Activated CD4-positive, CD25-positive, alpha-beta regulatory T cell treated with anti-CD3 and anti-CD28 coated beads, Interleukin-2, amount 50 U/mL, for 72 hours (primary cell): ENCODE data around the gene GRIA2.

Experiments used
- DNase-seq: peaks from one replicate; pipeline ENCODE4 v3.0.0; 2021

The GRIA2 gene

DNA sequence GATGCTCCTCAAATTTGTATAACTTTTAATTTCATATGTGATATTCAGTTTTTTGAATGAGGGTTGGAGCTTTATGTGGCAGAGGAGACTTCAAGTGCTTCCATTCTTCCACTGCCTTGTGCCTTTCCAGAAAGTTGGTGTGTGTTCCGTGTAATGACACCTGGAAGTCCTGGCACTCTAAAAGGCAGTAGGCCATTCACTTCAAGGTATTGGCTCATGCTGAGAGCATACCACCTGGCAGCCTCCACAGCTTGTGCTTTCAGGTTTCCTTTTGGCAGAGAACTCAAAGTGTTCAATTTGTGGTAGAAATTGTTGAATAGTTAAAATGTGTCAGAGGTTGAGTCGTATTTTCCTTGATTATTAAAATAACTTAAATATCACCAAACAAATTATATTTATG is 49.6 kb downstream of the GRIA2 start:
- DNase-seq = no peak

DNA sequence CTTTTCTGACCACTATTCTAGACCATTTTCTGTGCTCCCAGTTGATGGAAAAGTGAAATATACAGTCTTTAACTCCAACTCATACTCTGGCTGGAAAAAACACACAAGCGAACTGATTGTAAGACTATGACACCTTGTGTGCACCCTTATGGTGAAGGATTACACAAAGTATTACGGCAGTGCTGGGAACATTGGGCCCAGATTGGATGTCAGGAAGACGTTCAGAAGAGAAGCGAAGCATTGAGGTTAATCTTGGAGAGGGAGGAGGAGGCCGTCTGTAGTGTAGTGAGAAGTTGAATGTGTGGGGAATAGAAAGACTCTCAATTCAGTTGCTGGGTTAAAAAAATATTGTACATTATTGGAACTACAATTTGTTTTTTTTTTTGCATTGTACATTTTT is 50.0 kb downstream of the GRIA2 start:
- DNase-seq = no peak

DNA sequence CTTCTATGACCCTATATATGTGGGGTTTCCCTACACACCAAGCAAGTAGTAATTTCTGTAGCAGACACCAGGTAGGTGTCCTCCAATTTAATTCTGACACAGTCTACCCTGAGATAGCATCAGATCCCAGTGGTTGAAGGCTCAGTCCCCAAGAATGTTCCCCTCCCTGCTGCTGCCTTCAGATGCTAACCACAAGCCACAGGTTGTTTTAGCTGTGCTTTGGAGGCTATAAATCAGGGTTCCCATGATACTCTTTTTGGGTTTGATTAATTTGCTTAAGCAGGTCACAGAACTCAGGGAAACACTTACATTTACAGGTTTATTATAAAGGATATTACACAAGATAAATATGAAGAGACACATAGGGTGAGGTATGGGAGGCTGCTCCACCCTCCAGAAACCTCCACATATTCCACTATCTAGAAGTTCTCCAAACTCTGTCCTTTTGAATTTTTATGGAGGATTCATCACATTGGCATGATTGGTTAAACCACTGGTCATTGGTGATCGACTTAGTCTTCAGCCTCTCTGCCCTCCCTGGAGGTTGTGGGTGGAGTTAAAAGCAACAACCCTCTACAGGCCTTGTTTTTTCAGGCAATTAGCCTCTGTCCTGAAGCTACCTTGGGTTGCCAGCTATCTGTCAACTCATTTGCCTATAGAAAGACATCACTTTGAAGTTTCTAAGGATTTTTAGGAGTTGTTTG is 50.8 kb downstream of the GRIA2 start:
- DNase-seq = no peak

DNA sequence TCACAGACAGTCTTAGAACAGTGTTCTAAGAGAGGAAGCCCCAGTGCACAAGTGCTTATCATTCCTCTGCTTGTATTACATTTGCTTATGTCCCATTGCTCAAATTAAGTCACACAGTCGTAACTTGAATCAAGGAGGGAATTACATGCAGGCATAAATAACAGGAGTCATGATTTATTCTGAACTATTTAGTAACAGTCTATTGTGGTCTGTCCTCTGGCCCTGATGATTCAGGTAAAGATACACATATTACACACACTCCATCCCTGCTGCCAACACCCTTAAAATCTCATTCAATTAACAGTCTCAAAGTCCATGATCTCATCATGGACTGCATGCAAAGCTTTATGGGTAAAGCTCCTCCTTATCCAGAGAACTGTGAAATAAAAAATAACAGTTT is 60.1 kb downstream of the GRIA2 start:
- DNase-seq = no peak

DNA sequence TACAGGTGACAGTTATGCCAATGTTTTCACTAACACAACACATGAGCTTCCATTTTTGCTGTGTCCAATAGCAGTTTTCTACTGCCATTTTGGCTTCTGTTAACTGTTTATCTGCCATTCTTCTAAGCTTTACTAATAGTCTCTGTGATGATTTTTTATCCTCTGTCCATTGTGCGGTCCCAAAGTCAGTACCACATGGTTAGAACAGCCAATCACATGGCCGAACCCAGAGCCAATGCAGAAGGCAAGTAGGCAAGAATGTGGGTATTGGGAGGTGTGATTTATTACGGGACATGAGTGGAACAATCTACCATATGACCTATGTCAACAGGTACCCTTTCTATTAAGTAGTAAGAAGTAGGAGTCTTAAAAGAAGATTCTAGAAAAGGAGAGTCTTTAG is 61.5 kb downstream of the GRIA2 start:
- DNase-seq = no peak

DNA sequence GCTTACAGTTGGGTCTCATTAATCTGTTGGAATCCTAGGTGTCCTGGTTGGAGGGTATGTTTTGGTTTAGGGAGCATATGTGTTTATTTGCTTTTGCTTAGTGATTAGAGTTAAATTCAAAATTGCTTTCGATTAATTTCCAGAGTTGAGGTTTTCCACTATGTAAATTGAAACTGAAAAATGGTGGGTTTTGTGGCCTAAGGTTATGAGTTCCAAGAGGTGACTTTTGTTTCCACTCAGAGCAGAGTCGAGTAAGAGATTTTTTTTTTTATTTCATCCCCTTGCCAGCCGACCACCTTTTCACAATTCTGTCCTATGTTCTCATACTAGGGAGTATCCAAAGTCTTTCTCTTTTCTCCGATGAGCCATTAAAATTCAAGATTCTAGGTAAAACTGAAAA is 66.9 kb downstream of the GRIA2 start:
- no peak for DNase-seq

DNA sequence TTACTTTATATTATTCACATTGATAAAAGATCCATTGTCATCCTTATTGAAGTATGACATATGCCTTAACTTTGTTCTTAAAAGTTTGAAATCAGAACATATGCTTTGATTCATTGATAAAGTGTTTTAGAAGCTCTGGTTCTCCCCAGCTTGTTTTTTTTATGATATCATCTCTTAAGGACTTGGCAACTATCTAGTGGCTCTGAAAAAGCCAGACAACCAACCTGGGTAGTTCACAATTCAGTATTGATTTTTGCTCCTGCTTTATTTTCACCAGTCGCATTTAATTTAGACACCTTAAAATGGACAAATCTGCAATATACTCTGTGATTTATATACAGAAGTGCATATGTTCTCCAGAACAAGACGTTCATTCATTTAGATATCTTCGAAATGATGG is 70.1 kb downstream of the GRIA2 start:
- DNase-seq = no peak

DNA sequence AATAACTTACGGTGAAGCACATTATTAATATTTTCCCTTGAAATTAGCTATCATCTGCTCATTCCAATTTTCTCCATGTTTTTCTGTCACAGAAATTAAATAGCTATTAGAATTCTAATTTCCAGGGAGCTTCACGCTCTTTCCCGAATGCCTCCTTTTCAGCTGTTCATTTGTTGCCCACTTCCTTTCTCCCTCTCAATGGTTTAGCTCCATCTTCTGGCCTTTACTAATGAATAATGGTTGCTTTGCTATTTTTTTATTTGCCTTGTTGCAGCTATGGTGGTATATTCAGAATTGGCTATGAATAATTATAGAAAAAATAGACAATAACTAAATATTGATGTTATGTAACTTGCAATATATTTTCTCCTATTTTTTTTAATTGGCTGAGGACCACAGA is 70.5 kb downstream of the GRIA2 start:
- DNase-seq = no peak

DNA sequence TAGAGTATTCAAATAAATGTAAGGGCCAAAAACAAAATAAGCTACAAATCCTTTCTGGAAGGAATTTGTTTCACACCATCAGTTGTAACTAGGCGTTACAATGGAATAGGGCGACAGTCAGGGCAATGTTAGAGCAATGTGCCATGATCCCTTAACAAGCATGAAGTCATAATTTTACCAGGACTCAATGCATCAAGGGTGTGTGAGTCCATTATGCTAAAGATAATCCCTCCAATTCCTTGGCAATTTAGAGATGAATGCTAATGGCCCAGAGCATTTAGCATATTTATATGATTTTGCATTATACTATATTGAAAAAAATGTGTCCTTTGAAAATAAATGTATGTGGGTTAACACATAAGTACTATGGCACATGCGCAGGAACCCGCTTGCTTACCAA is 73.1 kb downstream of the GRIA2 start:
- no peak for DNase-seq

DNA sequence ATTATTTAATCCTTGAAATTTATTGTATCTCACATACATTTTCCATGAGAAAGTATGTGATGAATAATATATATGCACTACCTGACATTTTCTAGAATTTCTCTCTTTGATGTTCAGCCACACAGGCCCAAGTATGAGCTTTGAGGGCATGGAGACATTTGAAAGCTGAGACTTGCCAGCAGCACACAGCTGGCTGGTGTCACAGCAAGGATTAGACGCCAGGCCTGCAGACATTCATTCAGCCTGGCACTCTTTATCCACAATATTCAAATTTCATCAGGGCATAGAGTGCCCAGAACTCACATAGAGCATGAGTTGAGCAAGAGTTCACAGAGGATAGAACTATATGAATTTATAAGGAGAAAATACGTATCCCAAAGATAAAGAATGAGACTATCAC is 74.0 kb downstream of the GRIA2 start:
- DNase-seq = no peak

DNA sequence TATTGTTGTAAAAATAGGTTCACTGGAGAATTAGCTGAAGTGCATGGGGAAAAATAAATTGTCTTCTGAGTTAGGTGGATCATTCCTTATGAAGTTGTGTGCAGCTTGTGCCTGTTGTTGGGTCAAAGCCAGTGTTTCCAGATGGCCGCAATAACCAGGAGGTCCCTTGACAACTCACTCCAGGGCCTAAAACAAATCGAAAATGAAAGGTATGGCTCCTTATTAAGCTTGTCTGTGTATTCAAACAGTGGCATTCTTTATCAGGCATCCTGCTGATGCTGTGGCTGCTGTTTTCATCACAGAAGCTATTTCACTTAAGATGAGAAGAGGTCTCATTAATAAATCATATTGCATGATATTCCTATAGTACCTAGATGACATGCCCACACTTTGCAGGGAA is 80.2 kb downstream of the GRIA2 start:
- no peak for DNase-seq

DNA sequence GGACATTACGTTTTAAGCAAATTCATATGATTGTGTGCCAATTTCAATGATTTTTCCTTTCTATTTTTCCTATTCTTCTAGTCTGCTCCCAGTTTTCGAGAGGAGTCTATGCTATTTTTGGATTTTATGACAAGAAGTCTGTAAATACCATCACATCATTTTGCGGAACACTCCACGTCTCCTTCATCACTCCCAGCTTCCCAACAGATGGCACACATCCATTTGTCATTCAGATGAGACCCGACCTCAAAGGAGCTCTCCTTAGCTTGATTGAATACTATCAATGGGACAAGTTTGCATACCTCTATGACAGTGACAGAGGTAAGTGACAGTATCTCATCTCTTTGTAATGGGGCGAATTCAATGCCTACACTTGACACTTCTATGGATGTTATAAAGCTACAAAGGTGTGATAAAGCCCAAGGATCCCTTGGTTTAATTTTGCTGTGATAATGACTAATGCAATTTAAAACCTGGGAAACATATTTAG is 83.0 kb downstream of the GRIA2 start:
- DNase-seq = no peak

DNA sequence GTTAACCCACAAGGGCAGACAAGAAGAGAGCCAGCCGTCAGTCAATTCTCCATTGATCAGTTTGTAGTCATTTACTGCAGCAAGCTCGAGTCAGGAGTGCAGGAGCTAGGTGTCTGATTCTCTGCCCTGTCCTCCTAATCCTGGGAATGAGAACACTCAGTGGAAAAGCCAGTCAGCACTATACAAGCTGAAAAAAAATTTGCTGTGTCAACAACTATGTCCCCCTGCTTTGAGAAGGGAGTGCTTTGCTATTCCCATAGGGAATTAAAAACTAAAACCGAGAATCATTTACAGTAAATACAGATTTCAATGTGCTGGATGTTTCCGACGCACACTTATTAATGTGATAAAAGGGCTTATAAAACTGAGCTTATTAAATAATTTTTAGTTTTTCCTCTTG is 84.2 kb downstream of the GRIA2 start:
- DNase-seq = no peak

DNA sequence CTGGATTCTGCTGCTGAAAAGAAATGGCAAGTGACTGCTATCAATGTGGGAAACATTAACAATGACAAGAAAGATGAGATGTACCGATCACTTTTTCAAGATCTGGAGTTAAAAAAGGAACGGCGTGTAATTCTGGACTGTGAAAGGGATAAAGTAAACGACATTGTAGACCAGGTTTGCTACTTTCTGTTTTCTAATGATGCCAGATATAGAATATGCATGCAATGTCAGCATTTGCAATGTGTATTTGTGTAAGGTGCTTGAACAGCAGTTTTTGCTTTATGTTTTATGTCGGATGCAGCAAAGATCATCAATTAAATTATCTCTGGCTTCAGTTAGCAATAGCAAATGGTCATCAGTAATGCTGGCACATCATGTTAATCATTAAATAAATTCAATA is 92.2 kb downstream of the GRIA2 start:
- no peak for DNase-seq

DNA sequence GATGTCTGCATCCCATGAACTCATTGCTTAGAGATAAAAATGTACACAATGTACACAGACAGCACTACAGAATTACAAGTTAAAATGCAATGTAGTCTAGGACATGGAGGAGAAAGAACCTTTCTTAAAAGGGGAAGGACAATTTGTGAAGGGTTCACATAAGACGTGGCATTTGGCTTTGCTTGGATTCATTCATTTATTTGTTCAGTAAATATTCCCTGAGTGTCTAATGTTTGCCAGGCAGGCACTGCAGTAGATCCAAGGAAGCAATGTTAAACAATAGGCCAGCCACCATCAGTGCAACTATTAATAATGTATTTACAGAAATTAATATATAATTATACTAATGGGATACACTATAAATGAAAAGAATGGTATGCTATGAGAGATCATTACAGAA is 94.4 kb downstream of the GRIA2 start:
- no peak for DNase-seq

DNA sequence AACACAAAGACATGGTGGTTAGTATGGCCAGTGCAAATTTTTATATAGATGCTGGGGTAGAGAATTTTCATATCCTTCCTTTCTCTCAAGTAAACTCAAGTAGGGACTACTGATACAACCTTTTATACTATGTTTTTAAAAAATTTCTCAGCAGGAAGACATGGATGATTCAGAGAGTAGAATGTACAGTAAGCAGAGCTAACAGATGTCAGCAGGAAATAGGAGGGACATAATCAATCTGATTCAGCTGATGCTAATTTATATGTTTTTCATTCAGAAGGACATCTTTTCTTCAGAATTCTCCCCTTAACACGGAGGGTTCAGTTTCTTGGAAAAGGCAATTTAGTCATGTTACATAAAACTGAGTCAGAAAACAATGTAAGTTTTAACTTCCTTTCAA is 95.4 kb downstream of the GRIA2 start:
- DNase-seq = no peak

DNA sequence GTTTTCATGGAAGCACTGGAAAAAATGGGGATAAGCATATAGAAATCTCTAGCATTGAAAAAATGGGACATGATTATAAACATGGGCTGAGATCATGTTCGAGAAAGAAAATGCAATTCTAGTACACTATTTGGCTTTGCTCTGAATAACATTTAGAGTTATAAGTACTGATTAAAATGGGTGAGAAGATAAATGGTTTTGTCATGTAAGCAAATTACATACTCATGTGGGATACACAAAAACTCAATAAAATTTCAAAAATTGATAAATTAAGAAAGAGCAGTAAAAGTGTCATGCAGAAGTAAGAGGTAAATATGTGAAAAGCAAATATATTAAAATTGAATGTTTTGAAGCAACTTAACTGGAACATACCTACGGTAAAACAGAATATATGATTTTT is 99.6 kb downstream of the GRIA2 start:
- DNase-seq = no peak

DNA sequence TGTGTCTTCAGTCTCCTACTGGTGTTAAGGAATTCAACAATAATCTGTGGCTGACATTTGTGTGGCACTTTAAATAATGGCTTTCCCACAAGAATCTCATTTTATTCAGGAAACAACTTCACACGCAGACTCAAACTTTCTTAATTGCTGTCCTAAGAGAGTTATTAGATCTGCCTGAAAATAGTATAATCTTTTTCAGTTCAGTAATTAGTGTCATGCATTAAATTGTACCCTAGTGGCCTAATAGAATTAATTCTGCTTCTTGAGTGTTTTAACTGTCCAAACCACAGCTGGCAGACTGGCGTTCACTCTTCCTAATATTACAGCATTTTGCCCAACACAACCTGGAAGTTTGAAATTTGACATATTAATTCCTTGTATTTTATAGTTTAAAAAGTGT is 107.1 kb downstream of the GRIA2 start:
- DNase-seq = no peak

DNA sequence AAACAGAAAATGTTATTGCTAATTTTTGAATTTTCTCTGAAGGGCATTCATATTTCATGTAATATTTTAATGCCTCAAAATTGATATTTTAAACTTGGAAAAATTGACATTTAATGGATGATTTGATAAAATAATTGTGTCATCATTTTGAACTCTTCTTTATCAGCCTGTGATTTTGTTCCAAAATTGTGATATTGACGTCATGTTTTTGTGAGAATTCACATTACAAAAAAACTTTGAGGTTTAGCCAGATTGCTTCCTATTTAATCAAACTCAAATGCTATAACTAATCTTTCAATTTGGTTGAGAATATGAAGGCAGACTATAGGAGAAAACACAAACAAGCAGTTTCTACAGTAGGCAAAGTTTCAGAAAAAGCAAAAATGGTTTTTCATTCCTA is 137.4 kb downstream of the GRIA2 start:
- no peak for DNase-seq

DNA sequence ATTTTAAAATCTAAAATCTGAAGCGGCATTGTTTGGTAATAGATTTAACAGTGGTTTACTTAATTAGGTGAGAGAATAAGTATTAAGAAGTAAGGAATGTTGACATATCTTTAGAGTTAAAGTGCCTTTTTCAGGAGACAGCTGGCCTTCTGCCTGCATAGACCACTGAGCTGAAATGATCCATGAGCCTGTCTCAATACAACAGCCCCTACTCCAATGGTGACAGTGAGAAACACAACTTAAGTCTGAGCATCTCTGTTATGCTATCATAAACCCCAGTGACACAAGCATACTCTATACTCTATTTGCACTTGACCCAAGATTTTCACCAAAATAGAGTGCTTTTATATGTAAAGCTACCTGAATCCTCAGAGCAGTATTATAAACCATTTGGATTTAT is 137.9 kb downstream of the GRIA2 start:
- no peak for DNase-seq

DNA sequence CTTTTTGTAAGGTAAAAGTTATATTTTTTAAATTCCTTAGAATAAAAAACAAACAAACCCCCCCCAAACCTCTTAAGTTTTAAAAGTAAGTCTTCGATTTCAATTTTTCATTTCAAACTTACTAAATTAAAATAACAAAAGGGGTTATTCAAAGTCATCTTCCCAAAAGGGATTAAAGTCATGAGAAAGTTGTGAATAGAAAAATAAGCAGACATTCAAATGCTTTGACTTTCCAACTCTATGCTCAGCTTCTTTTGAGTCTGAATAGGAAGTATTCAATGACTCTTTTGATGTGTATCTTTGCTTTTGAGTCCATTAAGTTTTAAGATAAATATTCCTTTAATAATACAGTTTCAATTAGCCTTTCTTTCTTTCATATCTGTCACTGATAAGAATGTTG is 138.3 kb downstream of the GRIA2 start:
- DNase-seq = no peak

DNA sequence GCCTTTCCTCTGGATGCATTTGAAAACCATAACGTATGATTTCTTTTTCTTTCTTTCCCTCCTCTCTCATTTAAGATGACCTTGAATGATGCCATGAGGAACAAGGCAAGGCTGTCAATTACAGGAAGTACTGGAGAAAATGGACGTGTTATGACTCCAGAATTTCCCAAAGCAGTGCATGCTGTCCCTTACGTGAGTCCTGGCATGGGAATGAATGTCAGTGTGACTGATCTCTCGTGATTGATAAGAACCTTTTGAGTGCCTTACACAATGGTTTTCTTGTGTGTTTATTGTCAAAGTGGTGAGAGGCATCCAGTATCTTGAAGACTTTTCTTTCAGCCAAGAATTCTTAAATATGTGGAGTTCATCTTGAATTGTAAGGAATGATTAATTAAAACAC is 142.8 kb downstream of the GRIA2 start:
- DNase-seq = no peak

DNA sequence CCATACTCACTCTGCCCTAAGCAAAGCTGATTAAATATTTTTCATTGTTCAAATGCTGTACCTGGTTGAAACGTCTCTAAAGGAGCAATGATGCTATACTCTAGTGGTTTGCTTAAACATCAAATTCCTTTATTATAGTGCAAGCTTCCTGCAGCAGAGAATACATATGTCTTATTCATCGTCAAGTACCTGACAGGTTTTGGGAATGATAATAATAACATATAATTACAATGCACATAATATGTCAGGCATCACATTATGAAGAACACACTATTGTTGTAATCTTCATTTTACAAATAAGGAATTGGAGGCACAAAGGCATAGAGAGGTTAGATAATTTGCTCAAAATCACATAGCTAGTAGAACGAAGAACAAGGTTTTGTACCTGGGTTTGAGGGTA is 151.6 kb downstream of the GRIA2 start:
- no peak for DNase-seq

DNA sequence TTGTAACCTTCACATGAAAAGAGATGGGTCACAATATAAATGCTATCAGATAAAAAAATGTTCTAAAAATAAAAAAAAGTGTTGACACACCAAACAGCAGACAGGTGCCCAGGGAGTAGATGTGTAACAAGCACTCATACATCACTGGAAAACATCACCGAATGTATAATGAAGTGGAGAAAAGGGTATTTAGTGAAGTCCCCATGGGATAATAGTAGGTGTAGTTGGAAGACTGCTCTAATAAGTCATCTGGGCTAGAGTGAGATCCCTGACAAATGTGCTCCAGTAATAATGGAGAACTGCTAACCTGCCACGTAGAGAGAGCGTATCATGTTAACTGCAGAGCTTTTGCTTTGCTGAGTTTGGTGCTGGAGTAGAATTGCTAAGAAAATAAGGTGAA is 152.0 kb downstream of the GRIA2 start:
- no peak for DNase-seq

DNA sequence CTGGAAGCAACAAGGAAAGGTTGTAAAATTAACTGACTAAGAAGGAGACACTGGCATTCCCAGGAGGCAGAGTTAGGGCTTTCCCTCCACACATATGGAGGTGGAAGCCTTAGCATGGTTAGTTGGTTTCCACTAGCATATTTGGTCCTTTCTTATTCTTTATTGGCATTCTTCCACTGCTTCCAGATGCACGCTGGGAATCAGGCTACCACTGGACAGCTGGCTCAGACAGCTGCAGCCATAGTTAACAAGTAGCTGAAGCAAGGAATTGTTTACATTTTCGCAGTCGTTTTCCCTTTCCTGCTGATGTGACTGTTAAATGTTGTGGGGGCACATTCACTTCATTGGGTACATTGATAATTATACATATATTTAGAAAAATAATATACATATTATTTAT is 169.2 kb downstream of the GRIA2 start:
- DNase-seq = no peak

DNA sequence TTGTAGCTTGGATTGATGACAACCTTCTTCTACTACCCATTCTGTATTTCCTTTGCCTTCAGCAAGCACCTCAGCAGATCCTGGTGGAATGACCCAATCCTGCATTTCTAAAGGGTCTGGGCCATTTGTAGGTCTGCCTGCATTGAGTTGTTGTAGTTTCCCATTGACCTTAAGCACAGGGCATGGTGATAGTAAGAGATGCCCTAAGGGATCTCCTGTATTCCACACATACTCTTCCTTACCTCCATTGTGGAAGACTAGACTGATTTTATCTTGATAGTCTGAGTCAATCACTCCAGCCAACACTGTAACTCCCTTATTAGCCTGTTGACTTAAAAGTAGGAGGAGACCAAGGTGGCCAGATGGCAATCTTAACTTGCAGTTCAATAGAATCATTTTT is 184.5 kb downstream of the GRIA2 start:
- no peak for DNase-seq
